SK-N-SH treated with all-trans-retinoic acid at 6 μM for 48 hours (cell line): Measurements from ENCODE around the gene TEP1.

Experiments used
- ATAC-seq: fragments of 200-7000 bp; cut with Tn5 transposase; 3 replicates; pipeline ENCODE4 v1.9.1; 2020; ENCODE audit warnings: mild to moderate bottlenecking, moderate library complexity
- ARNTL ChIP-seq: fragments of 450-650 bp; formaldehyde crosslinking; IDR thresholded peaks from 2 replicates; pipeline ENCODE4 v1.5.0; 2020; ENCODE audit warnings: low read depth, mild to moderate bottlenecking, moderate library complexity, borderline replicate concordance
- BACH2 ChIP-seq: fragments of 250-450 bp; sonication (Bioruptor Pico); IDR thresholded peaks from 2 replicates; pipeline ENCODE4 v1.9.0; 2021; ENCODE audit warnings: mild to moderate bottlenecking, borderline replicate concordance
- CREB5 ChIP-seq: fragments of 250-450 bp; sonication (Bioruptor Pico); IDR thresholded peaks from 2 replicates; pipeline ENCODE4 v1.5.1; 2020; ENCODE audit warnings: low read depth, mild to moderate bottlenecking, moderate library complexity
- CSDC2 ChIP-seq: fragments of 250-450 bp; sonication (Bioruptor Pico); IDR thresholded peaks from 2 replicates; pipeline ENCODE4 v1.5.0; 2020; ENCODE audit warnings: mild to moderate bottlenecking, moderate library complexity
- ESRRG ChIP-seq: fragments of 250-450 bp; sonication (Bioruptor Pico); IDR thresholded peaks from 2 replicates; pipeline ENCODE4 v1.6.1; 2021; ENCODE audit warnings: mild to moderate bottlenecking
- GLIS3 ChIP-seq: fragments of 250-450 bp; sonication (Bioruptor Pico); IDR thresholded peaks from 2 replicates; pipeline ENCODE4 v1.5.0; 2020; ENCODE audit warnings: mild to moderate bottlenecking, moderate library complexity
- ISL1 ChIP-seq: fragments of 250-450 bp; sonication (Bioruptor Pico); IDR thresholded peaks from 2 replicates; pipeline ENCODE4 v2.1.2; 2022; ENCODE audit warnings: mild to moderate bottlenecking, moderate library complexity
- OSR1 ChIP-seq: fragments of 250-450 bp; sonication (Bioruptor Pico); IDR thresholded peaks from 2 replicates; pipeline ENCODE4 v1.8.0; 2022; ENCODE audit warnings: moderate library complexity, mild to moderate bottlenecking, inconsistent platforms
- PATZ1 ChIP-seq: fragments of 250-450 bp; sonication (Bioruptor Pico); IDR thresholded peaks from 2 replicates; pipeline ENCODE4 v1.8.0; 2020; ENCODE audit warnings: mild to moderate bottlenecking, moderate library complexity, borderline replicate concordance
- POU6F1 ChIP-seq: fragments of 250-450 bp; sonication (Bioruptor Pico); IDR thresholded peaks from 2 replicates; pipeline ENCODE4 v1.8.0; 2021; ENCODE audit warnings: low read depth, mild to moderate bottlenecking, moderate library complexity, borderline replicate concordance
- PPARA ChIP-seq: fragments of 250-450 bp; sonication (Bioruptor Pico); IDR thresholded peaks from 2 replicates; pipeline ENCODE4 v1.5.0; 2020; ENCODE audit warnings: mild to moderate bottlenecking, borderline replicate concordance
- RARB ChIP-seq: fragments of 250-450 bp; sonication (Bioruptor Pico); IDR thresholded peaks from 2 replicates; pipeline ENCODE4 v1.8.0; 2021; ENCODE audit warnings: mild to moderate bottlenecking, moderate library complexity
- SNAI2 ChIP-seq: fragments of 250-450 bp; sonication (Bioruptor Pico); IDR thresholded peaks from 2 replicates; pipeline ENCODE4 v1.5.0; 2020; ENCODE audit warnings: mild to moderate bottlenecking, moderate library complexity
- TCF4 ChIP-seq: fragments of 250-450 bp; sonication (Bioruptor Pico); IDR thresholded peaks from 2 replicates; pipeline ENCODE4 v1.8.0; 2021; ENCODE audit warnings: mild to moderate bottlenecking, moderate library complexity, borderline replicate concordance
- TOX ChIP-seq: fragments of 250-450 bp; sonication (Bioruptor Pico); IDR thresholded peaks from 2 replicates; pipeline ENCODE4 v1.8.0; 2021; ENCODE audit warnings: mild to moderate bottlenecking, moderate library complexity, borderline replicate concordance
- ZC3H10 ChIP-seq: fragments of 250-450 bp; sonication (Bioruptor Pico); IDR thresholded peaks from 2 replicates; pipeline ENCODE4 v1.5.1; 2021; ENCODE audit warnings: mild to moderate bottlenecking, moderate library complexity
- ZFP3 ChIP-seq: fragments of 250-450 bp; sonication (Bioruptor Pico); IDR thresholded peaks from 2 replicates; pipeline ENCODE4 v1.5.0; 2020; ENCODE audit warnings: mild to moderate bottlenecking, moderate library complexity
- ZFP30 ChIP-seq: fragments of 450-650 bp; formaldehyde crosslinking; IDR thresholded peaks from 2 replicates; pipeline ENCODE4 v1.5.0; 2022; ENCODE audit warnings: mild to moderate bottlenecking, moderate library complexity
- ZNF565 ChIP-seq: fragments of 450-650 bp; formaldehyde crosslinking; conservative IDR thresholded peaks from 2 replicates; pipeline ENCODE4 v1.5.0; 2020; ENCODE audit warnings: low read depth, mild to moderate bottlenecking, moderate library complexity
- ZNF70 ChIP-seq: fragments of 450-650 bp; formaldehyde crosslinking; IDR thresholded peaks from 2 replicates; pipeline ENCODE4 v1.5.0; 2020; ENCODE audit warnings: mild to moderate bottlenecking, moderate library complexity
- ZNF8 ChIP-seq: fragments of 450-650 bp; formaldehyde crosslinking; IDR thresholded peaks from 2 replicates; pipeline ENCODE4 v1.5.0; 2020; ENCODE audit warnings: mild to moderate bottlenecking, moderate library complexity
- TF ChIP-seq, protein P1 (sequence below): fragments of 250-450 bp; sonication (Bioruptor Pico); IDR thresholded peaks from 2 replicates; pipeline ENCODE4 v1.5.0; 2020; ENCODE audit warnings: mild to moderate bottlenecking, moderate library complexity
- TF ChIP-seq, protein P2 (sequence below): fragments of 250-450 bp; sonication (Bioruptor Pico); IDR thresholded peaks from 2 replicates; pipeline ENCODE4 v1.5.1; 2021; ENCODE audit warnings: mild to moderate bottlenecking, moderate library complexity

TEP1 gene

GRCh38 chr14:20391505-20391904 lies 21.8 kb downstream of the TEP1 start:
- ATAC-seq, result no peak
- no peak for TF ChIP-seq ZNF8 (CRISPR knock-in tag)
- no peak for TF ChIP-seq ZC3H10 (CRISPR knock-in tag)
- TF ChIP-seq ZNF565 (CRISPR knock-in tag), result no peak
- TF ChIP-seq CSDC2 (CRISPR knock-in tag), result no peak
- no peak for TF ChIP-seq OSR1 (CRISPR knock-in tag)
- no peak for TF ChIP-seq ZFP30 (CRISPR knock-in tag)
- TF ChIP-seq, protein P1, sequence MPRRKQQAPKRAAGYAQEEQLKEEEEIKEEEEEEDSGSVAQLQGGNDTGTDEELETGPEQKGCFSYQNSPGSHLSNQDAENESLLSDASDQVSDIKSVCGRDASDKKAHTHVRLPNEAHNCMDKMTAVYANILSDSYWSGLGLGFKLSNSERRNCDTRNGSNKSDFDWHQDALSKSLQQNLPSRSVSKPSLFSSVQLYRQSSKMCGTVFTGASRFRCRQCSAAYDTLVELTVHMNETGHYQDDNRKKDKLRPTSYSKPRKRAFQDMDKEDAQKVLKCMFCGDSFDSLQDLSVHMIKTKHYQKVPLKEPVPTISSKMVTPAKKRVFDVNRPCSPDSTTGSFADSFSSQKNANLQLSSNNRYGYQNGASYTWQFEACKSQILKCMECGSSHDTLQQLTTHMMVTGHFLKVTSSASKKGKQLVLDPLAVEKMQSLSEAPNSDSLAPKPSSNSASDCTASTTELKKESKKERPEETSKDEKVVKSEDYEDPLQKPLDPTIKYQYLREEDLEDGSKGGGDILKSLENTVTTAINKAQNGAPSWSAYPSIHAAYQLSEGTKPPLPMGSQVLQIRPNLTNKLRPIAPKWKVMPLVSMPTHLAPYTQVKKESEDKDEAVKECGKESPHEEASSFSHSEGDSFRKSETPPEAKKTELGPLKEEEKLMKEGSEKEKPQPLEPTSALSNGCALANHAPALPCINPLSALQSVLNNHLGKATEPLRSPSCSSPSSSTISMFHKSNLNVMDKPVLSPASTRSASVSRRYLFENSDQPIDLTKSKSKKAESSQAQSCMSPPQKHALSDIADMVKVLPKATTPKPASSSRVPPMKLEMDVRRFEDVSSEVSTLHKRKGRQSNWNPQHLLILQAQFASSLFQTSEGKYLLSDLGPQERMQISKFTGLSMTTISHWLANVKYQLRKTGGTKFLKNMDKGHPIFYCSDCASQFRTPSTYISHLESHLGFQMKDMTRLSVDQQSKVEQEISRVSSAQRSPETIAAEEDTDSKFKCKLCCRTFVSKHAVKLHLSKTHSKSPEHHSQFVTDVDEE, result no peak
- no peak for TF ChIP-seq RARB (CRISPR knock-in tag)
- no peak for TF ChIP-seq TOX
- TF ChIP-seq POU6F1 (CRISPR knock-in tag), result no peak
- no peak for TF ChIP-seq CREB5 (CRISPR knock-in tag)
- no peak for TF ChIP-seq ISL1
- no peak for TF ChIP-seq ZFP3 (CRISPR knock-in tag)
- TF ChIP-seq GLIS3, result no peak
- TF ChIP-seq PPARA (CRISPR knock-in tag), result no peak
- no peak for TF ChIP-seq ARNTL (CRISPR knock-in tag)
- no peak for TF ChIP-seq BACH2
- TF ChIP-seq ZNF70 (CRISPR knock-in tag), result no peak
- no peak for TF ChIP-seq PATZ1 (CRISPR knock-in tag)
- no peak for TF ChIP-seq TCF4

DNA sequence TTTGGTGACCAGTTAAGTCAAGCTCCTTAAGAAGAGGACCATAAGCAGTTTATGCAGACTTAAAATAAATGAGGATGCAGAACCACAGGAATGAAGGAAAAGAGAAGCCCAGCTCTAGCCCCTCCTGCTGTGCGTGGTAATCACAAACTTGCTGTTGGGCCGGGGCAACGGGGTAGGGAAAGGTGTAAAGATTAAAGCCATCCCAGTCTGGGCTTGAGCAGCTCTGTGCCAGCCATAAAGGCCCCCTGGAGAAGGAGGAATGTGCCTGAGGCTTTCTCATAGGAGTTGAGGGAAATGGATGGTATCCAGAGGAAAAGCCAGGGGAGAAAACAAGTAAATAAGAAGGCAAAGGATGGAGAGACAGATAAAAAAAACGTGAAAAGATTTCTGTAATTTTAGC lies 25.1 kb downstream of the TEP1 start:
- no peak for TF ChIP-seq ZNF8 (CRISPR knock-in tag)
- TF ChIP-seq ZFP3 (CRISPR knock-in tag), result no peak
- no peak for TF ChIP-seq GLIS3
- TF ChIP-seq PPARA (CRISPR knock-in tag), result no peak
- TF ChIP-seq RARB (CRISPR knock-in tag), result no peak
- no peak for TF ChIP-seq ESRRG
- no peak for TF ChIP-seq ZFP30 (CRISPR knock-in tag)
- no peak for TF ChIP-seq BACH2
- no peak for TF ChIP-seq CREB5 (CRISPR knock-in tag)
- TF ChIP-seq, protein P2, sequence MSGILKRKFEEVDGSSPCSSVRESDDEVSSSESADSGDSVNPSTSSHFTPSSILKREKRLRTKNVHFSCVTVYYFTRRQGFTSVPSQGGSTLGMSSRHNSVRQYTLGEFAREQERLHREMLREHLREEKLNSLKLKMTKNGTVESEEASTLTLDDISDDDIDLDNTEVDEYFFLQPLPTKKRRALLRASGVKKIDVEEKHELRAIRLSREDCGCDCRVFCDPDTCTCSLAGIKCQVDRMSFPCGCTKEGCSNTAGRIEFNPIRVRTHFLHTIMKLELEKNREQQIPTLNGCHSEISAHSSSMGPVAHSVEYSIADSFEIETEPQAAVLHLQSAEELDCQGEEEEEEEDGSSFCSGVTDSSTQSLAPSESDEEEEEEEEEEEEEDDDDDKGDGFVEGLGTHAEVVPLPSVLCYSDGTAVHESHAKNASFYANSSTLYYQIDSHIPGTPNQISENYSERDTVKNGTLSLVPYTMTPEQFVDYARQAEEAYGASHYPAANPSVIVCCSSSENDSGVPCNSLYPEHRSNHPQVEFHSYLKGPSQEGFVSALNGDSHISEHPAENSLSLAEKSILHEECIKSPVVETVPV, result no peak
- TF ChIP-seq SNAI2 (CRISPR knock-in tag), result no peak
- TF ChIP-seq TCF4, result no peak
- TF ChIP-seq, protein P1, result no peak
- no peak for TF ChIP-seq TOX
- TF ChIP-seq ARNTL (CRISPR knock-in tag), result no peak
- TF ChIP-seq, all 23 proteins: peak for 0
- ATAC-seq, result no peak
